Measurements from ENCODE around the gene LRRC49. TPM values are rescaled to one million over a fixed set of nuclear protein-coding genes. Genes with fewer than 3 reads are reported as not detected.

LRRC49 gene
- polyA plus RNA-seq, 1 donor: 7.2 TPM

- Histone ChIP-seq H3K4me3 (ENCODE audit: low read length) (no peak overlapping the region), H3K27me3 (ENCODE audit: control insufficient read depth, insufficient read depth, low read length) (no peaks in the 10 kb centered on the region), H3K36me3 (ENCODE audit: control insufficient read depth, insufficient read depth, low read length) (no peaks in the 10 kb centered on the region), H3K9me3 (ENCODE audit: control insufficient read depth, low read depth, low read length) (no peaks in the 10 kb centered on the region), H3K4me1 (ENCODE audit: control insufficient read depth, insufficient read depth, low read length) (peaks cover 3% of the 10 kb centered on the region), H3K27ac (ENCODE audit: low read length) (no peak overlapping the region)
- DNase-seq: no peak
- WGBS (ENCODE audit: insufficient coverage, low lambda C conversion rate): no CpG with 5 or more reads among the region's 1 CpG
Observed at GRCh38 chr15:71088683-71089082, 196.1 kb downstream of the LRRC49 start.

GRCh38 chr15:71089801-71090200 is 197.2 kb downstream of the LRRC49 start:
- Histone ChIP-seq H3K9me3 (ENCODE audit: control insufficient read depth, low read depth, low read length) (no peaks in the 10 kb centered on the region), H3K4me3 (ENCODE audit: low read length) (no peak overlapping the region)
- WGBS (ENCODE audit: insufficient coverage, low lambda C conversion rate): no CpG with 5 or more reads among the region's 1 CpG

DNA sequence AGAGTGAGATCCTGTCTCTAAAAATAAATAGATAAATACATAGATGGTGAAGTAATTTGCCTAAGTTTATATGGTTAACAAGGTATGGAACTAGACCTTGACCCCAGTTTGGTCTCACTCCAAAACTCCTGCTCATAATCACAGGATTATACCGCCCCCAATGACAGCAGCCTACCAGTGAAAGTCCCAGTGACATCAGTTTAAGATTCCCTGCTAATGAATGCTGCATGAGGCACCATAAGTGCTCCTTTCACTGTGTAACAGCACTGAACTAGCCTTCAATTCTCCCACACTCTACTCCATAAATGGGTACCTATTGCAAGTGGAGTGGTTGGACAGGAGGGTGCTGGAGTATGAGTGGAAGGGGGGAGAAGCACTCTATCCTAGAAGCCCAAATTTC is 199.0 kb downstream of the LRRC49 start:
- Histone ChIP-seq H3K9me3 (ENCODE audit: control insufficient read depth, low read depth, low read length) (no peaks in the 10 kb centered on the region), H3K4me3 (ENCODE audit: low read length) (no peak overlapping the region), H3K36me3 (ENCODE audit: control insufficient read depth, insufficient read depth, low read length) (no peaks in the 10 kb centered on the region), H3K27me3 (ENCODE audit: control insufficient read depth, insufficient read depth, low read length) (no peaks in the 10 kb centered on the region), H3K27ac (ENCODE audit: low read length) (no peak overlapping the region), H3K4me1 (ENCODE audit: control insufficient read depth, insufficient read depth, low read length) (peaks cover 3% of the 10 kb centered on the region)
- WGBS (ENCODE audit: insufficient coverage, low lambda C conversion rate): no CpG with 5 or more reads among the region's 1 CpG
- no peak for DNase-seq

More at GRCh38 chr15:71089801-71090200, 197.2 kb downstream of the LRRC49 start:
- Histone ChIP-seq H3K27me3 (ENCODE audit: control insufficient read depth, insufficient read depth, low read length) (no peaks in the 10 kb centered on the region), H3K36me3 (ENCODE audit: control insufficient read depth, insufficient read depth, low read length) (no peaks in the 10 kb centered on the region), H3K4me1 (ENCODE audit: control insufficient read depth, insufficient read depth, low read length) (peaks cover 3% of the 10 kb centered on the region), H3K27ac (ENCODE audit: low read length) (no peak overlapping the region)
- no peak for DNase-seq

- Histone ChIP-seq H3K4me1 (ENCODE audit: control insufficient read depth, insufficient read depth, low read length) (peaks cover 3% of the 10 kb centered on the region), H3K27me3 (ENCODE audit: control insufficient read depth, insufficient read depth, low read length) (no peaks in the 10 kb centered on the region), H3K9me3 (ENCODE audit: control insufficient read depth, low read depth, low read length) (no peaks in the 10 kb centered on the region), H3K27ac (ENCODE audit: low read length) (no peak overlapping the region), H3K4me3 (ENCODE audit: low read length) (no peak overlapping the region), H3K36me3 (ENCODE audit: control insufficient read depth, insufficient read depth, low read length) (no peaks in the 10 kb centered on the region)
- DNase-seq: no peak
- WGBS (ENCODE audit: insufficient coverage, low lambda C conversion rate): no CpG with 5 or more reads among the region's 7 CpGs
Observed at GRCh38 chr15:71092056-71092600, 199.5 kb downstream of the LRRC49 start.

GRCh38 chr15:71093054-71094024 is 200.7 kb downstream of the LRRC49 start:
- DNase-seq: peak; percentile 55 to 72
- Histone ChIP-seq H3K4me3 (ENCODE audit: low read length) (no peak overlapping the region), H3K36me3 (ENCODE audit: control insufficient read depth, insufficient read depth, low read length) (no peaks in the 10 kb centered on the region), H3K27me3 (ENCODE audit: control insufficient read depth, insufficient read depth, low read length) (no peaks in the 10 kb centered on the region), H3K9me3 (ENCODE audit: control insufficient read depth, low read depth, low read length) (no peaks in the 10 kb centered on the region), H3K27ac (ENCODE audit: low read length) (no peak overlapping the region), H3K4me1 (ENCODE audit: control insufficient read depth, insufficient read depth, low read length) (peaks cover 3% of the 10 kb centered on the region)
- 67% methylated on average over 2 of the region's 11 CpGs for WGBS (ENCODE audit: insufficient coverage, low lambda C conversion rate)

GRCh38 chr15:71094137-71094536 is 201.5 kb downstream of the LRRC49 start:
- Histone ChIP-seq H3K4me1 (ENCODE audit: control insufficient read depth, insufficient read depth, low read length) (peaks cover 3% of the 10 kb centered on the region), H3K9me3 (ENCODE audit: control insufficient read depth, low read depth, low read length) (no peaks in the 10 kb centered on the region), H3K36me3 (ENCODE audit: control insufficient read depth, insufficient read depth, low read length) (no peaks in the 10 kb centered on the region), H3K27ac (ENCODE audit: low read length) (no peak overlapping the region), H3K27me3 (ENCODE audit: control insufficient read depth, insufficient read depth, low read length) (no peaks in the 10 kb centered on the region), H3K4me3 (ENCODE audit: low read length) (no peak overlapping the region)
- no peak for DNase-seq
- no CpG with 5 or more reads among the region's 2 CpGs for WGBS (ENCODE audit: insufficient coverage, low lambda C conversion rate)

GRCh38 chr15:71096676-71097075 is 204.1 kb downstream of the LRRC49 start:
- no peaks in the 10 kb centered on the region for H3K9me3 ChIP-seq (ENCODE audit: control insufficient read depth, low read depth, low read length)
- WGBS (ENCODE audit: insufficient coverage, low lambda C conversion rate): no CpG with 5 or more reads among the region's 3 CpGs
- no peak overlapping the region for H3K27ac ChIP-seq (ENCODE audit: low read length)
- no peaks in the 10 kb centered on the region for H3K36me3 ChIP-seq (ENCODE audit: control insufficient read depth, insufficient read depth, low read length)
- H3K4me3 ChIP-seq (ENCODE audit: low read length): no peak overlapping the region
- no peaks in the 10 kb centered on the region for H3K27me3 ChIP-seq (ENCODE audit: control insufficient read depth, insufficient read depth, low read length)
- DNase-seq: no peak
- H3K4me1 ChIP-seq (ENCODE audit: control insufficient read depth, insufficient read depth, low read length): peaks cover 3% of the 10 kb centered on the region

GRCh38 chr15:71097890-71098289 is 205.3 kb downstream of the LRRC49 start:
- no peak for DNase-seq
- no peaks in the 10 kb centered on the region for H3K27me3 ChIP-seq (ENCODE audit: control insufficient read depth, insufficient read depth, low read length)
- no peak overlapping the region for H3K4me3 ChIP-seq (ENCODE audit: low read length)
- 86% methylated on average over 1 of the region's 4 CpGs for WGBS (ENCODE audit: insufficient coverage, low lambda C conversion rate)
- H3K36me3 ChIP-seq (ENCODE audit: control insufficient read depth, insufficient read depth, low read length): no peaks in the 10 kb centered on the region
- H3K9me3 ChIP-seq (ENCODE audit: control insufficient read depth, low read depth, low read length): no peaks in the 10 kb centered on the region
- no peak overlapping the region for H3K27ac ChIP-seq (ENCODE audit: low read length)
- peaks cover 3% of the 10 kb centered on the region for H3K4me1 ChIP-seq (ENCODE audit: control insufficient read depth, insufficient read depth, low read length)

DNA sequence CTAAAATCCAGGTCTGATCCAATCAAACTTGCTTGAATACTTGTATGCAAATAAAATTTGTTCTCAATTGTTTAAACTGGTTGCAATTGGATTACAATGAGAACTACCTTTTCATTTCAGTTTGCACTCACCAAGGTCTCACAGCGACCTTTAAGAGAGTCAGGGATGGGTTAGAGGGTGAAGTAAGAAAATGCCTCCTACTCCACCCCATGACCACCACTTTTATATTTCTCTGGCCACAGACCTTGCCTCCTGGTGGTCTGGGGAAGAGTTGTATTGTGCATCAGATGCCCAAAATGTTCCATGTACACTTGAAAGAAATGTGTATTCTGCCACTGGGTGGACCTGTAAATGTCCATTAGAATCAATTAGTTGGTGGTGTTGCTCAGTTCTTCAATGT is 206.3 kb downstream of the LRRC49 start:
- WGBS (ENCODE audit: insufficient coverage, low lambda C conversion rate): no CpG with 5 or more reads among the region's 1 CpG
- no peaks in the 10 kb centered on the region for H3K4me1 ChIP-seq (ENCODE audit: control insufficient read depth, insufficient read depth, low read length)
- no peak overlapping the region for H3K27ac ChIP-seq (ENCODE audit: low read length)
- no peaks in the 10 kb centered on the region for H3K36me3 ChIP-seq (ENCODE audit: control insufficient read depth, insufficient read depth, low read length)
- DNase-seq: no peak
- no peaks in the 10 kb centered on the region for H3K27me3 ChIP-seq (ENCODE audit: control insufficient read depth, insufficient read depth, low read length)
- no peaks in the 10 kb centered on the region for H3K9me3 ChIP-seq (ENCODE audit: control insufficient read depth, low read depth, low read length)
- H3K4me3 ChIP-seq (ENCODE audit: low read length): no peak overlapping the region

Data from large intestine (tissue), 3 donors.